Muscle of arm (tissue), 12 donors: ENCODE data around the gene PPP6R3. TPM values are rescaled to one million over a fixed set of nuclear protein-coding genes. Genes with fewer than 3 reads are reported as not detected.
A peak's percentile ranks its signal among the peaks of the same experiment; 100 is the strongest.
"Not testable (repeated sequence)": the region's sequence is repeated elsewhere in the genome, so short reads cannot be mapped to it uniquely, and the experiment has no call there.

Source experiments
- DNase-seq: peaks from one replicate; pipeline ENCODE4 v3.0.0-alpha.2; 2013
- polyA plus RNA-seq, 12 donors: library from polyadenylated mRNA; unstranded; fragments of 120-200 nt; gene quantifications; one replicate each; pipeline ENCODE4 v1.2.1, GENCODE V29; 2013; ENCODE audit not compliant: insufficient read length in 12 of 12

Gene PPP6R3
- polyA plus RNA-seq, 12 donors = 49.0 to 96.1 (median 68.0) TPM; not detected in 1

GRCh38 chr11:68596231-68596630, 135.7 kb downstream of the PPP6R3 start:
- no peak for DNase-seq

- no peak for DNase-seq
These were observed 138.5 kb downstream of the PPP6R3 start for GRCh38 chr11:68598816-68599653.

DNA sequence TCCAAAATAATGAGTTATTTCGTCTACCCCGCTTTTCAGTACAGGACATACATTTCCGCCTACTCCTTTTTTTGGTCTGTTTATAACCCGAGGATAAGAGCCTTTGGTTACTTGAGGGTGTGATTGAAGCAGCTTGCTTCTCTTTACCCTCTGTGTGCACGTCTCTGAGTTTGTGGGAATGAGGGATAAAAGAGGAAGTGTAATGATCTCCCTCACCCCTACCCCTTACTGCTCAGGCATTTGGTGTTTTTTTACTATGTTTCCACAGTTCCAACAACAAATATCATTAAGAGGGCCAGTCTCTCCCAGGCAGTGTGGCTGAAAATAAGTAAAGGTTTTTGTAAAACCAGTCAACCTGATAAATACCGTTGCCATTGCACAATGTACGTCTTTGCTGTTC, 140.6 kb downstream of the PPP6R3 start:
- no peak for DNase-seq

- DNase-seq = no peak
These were observed 149.2 kb downstream of the PPP6R3 start for GRCh38 chr11:68609761-68610160.

DNA sequence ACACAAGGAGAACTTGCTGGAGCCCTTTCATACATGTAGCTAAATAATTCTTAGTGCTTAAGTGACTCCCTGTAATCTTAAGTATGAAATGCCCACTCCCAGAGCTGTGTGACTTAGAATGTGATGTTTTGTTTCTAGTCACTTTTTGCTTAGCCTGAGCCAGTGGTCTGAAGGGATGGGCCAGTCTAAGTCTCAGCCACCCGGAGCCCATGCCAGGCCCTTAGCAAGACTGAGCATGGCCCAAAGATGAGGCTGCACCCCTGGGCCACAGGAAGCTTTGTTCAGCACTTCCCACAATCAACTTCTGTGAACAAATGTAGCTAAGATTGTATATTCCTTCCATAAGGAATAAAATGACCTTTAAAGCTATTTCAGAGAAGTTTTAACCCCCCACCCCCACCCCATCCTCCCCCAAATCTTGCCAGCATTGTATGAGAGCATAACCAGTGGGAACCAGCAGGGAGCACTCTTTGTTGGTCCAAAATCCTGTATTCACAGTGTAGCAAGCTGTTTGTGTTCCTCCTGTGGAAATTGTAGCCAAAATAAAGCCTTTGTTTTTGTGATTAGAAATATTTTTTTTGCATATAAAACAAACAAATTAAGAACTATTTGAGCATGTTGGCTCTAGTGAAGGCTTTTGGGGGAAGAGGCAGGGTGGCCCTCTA, 150.0 kb downstream of the PPP6R3 start:
- DNase-seq = peak; percentile 6

DNA sequence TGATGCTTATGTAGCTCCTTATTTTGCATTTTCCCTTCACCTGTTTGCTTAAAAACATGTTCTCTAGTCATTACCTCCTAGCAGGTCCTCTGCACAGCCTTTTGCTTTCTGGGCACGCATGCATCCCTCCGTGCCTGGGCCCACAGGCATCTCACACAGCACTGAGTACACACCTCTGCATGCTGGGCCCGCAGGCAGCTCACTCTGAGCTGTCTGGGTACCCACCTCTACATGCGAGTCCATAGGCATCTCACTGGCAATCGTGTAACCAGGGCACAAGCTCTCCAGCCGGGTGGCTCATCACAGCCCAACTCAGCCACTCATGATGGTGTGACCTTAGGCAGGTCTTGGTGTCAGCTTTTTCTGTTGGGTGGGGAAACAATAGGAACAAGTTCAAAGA, 155.1 kb downstream of the PPP6R3 start:
- no peak for DNase-seq

DNA sequence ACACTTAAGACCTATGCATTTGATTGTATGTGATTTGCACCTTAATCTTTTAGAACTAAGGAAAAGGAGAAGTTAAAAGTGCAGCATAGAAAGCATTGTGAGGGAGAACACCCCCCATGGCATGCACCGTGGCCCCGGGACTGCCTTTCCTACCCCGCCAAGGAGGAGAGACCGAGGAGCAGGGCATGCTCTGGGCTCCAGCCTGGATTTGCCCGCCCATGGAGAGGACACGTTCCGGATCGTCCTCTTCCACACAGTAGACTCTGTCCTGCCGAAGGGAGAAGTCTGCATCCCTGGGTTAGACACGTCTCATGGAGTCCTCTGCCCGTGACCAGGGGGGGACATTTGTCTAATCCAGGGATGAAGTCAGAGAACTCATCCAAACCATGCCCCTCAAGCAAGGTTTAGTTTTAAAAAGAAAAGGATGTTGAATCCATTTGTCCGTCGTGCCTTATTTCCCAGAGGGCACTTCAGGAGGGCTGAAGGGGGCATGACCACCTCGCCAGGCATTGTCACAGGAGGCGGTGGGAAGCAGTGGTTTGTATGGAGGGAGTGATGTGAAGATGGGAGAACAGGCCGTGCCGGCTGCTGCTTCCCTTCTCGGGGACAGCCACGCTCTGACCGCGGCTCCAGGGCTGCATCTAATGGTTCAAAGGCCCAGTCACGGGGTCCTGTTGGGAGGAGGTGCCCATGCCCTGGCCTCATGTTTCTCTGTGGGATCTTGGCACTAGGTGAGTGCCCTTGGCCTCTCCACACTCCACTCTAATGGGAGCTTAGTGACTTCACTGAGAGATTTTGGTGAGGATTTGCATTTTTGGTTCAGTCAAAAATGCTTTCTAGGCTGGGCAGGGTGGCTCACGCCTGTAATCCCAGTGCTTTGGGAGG, 157.6 kb downstream of the PPP6R3 start:
- DNase-seq = no peak

DNA sequence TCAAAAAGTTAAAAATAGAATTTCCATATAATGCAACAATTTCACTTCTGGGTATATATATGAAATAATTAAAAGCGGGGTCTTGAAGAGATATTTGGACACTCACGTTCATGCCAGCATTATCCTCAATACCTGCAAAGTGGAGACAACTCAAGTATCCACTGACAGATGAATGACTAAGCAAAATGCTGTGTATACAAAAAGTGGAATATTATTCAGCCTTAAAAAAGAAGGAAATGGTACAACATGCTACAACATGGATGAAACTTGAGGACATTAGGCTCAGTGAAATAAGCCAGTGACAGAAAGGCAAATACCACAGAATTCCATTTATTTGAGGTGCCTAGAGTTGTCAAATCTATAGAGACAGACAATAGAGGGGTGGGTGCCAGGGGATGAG, 161.3 kb downstream of the PPP6R3 start:
- DNase-seq = no peak

- not testable (repeated sequence) for DNase-seq
These were observed 163.2 kb downstream of the PPP6R3 start for GRCh38 chr11:68623706-68624105.

DNA sequence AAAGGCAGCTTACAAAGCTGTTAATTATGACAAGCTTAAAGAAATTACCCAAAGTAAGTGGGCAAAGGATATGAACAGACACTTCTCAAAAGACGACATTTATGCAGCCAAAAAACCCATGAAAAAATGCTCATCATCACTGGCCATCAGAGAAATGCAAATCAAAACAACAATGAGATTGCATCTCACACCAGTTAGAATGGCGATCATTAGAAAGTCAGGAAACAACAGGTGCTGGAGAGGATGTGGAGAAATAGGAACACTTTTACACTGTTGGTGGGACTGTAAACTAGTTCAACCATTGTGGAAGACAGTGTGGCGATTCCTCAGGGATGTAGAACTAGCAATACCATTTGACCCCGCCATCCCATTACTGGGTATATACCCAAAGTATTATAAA, 164.5 kb downstream of the PPP6R3 start:
- not testable (repeated sequence) for DNase-seq

- DNase-seq = not testable (repeated sequence)
These were observed 165.7 kb downstream of the PPP6R3 start for GRCh38 chr11:68626236-68626635.

GRCh38 chr11:68628837-68629236, 168.3 kb downstream of the PPP6R3 start:
- not testable (repeated sequence) for DNase-seq

- DNase-seq = not testable (repeated sequence)
These were observed 171.8 kb downstream of the PPP6R3 start for GRCh38 chr11:68632375-68632774.

DNA sequence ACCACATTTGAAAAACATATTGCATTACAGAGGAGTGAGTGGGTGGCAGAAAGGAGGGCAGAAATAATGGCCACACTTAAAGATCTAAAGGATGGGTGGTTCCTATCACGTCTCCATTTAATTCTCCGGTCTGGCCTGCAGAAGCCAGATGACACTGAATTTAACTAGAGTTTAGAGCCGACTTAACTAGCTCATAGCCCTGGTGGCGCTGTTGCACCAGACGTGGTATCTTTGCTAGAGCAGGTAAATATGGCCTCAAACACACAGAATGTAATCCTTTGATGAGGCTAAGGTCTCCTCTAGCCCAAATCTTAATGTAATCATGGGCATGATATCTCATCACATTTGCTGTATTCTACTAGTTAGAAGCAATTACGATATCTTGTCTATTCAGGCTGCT, 172.2 kb downstream of the PPP6R3 start:
- no peak for DNase-seq

GRCh38 chr11:68634606-68635005, 174.1 kb downstream of the PPP6R3 start:
- DNase-seq = not testable (repeated sequence)

DNA sequence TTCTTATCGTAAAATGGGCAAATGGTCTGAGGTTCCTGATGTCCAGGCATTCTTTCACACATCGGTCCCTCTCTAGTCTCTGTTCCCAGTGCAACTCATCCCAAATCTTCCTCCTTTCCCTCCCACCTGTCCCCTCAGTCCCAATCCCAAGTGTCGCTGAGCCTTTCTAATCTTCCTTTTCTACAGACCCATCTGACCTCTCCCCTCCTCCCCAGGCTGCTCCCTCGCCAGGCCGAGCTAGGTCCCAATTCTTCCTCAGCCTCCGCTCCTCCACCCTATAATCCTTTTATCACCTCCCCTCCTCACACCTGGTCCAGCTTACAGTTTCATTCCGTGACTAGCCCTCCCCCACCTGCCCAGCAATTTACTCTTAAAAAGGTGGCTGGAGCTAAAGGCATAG, 174.6 kb downstream of the PPP6R3 start:
- not testable (repeated sequence) for DNase-seq

DNA sequence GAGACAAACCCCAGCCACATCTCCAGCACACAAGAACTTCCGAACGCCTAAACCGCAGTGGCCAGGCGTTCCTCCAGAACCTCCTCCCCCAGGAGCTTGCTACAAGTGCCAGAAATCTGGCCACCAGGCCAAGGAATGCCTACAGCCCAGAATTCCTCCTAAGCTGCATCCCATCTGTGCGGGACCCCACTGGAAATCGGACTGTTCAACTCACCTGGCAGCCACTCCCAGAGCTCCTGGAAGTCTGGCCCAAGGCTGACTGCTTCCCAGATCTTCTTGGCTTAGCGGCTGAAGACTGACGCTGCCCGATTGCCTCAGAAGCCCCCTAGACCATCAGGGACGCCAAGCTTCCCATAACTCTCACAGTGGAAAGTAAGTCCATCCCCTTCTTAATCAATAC, 175.3 kb downstream of the PPP6R3 start:
- DNase-seq = not testable (repeated sequence)

DNA sequence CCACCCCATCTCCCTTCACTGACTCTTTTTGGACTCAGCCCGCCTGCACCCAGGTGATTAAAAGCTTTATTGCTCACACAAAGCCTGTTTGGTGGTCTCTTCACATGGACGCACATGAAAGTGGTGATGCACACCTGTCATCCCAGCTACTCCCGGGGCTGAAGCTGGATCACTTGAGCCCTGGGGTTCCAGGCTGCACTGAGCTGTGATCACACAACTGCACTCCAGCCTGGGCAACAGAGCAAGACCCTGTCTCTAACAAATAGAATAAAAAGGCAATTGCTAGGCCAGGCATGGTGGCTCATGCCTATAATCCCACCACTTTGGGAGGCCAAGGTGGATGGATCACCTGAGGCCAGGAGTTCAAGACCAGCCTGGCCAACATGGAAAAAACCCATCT, 178.8 kb downstream of the PPP6R3 start:
- DNase-seq = not testable (repeated sequence)

DNA sequence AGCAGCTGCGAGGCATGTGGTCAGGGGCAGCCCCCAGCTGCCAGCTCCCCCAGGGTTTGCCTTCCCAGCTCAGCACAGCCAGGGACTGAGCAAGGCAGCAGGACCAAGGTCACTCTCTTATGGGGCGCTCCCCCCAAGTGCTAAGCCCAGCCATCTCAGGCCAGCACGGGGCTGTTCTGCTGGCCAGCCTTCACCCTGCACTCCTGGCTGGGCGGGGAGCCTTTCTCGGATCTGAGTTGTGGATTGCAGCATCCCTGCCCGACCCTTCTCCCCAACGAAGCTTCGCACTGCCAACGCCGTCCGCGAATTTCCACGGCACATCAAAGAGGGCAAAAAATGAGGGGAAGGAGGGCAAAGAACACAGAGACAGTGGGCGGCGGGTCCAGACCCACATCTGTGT, 181.3 kb downstream of the PPP6R3 start:
- no peak for DNase-seq

DNA sequence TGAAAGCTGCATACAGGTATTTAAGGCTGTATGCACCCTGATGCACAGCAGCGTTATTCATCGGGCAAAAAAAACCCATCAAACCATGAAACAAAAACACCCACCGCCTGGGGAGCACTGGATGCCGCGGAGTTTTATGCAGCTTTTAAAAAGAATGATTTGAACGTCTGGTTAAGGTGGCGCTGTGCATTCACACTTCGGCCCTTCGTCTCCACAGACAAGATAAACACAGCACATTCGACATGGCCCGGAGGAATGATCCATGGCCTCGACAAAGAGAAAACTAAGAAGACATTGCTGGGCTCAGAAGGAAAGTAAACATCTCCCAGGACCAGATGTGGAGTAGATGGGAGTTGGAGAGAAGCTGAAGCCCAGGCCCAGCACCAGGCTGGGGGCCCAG, 183.0 kb downstream of the PPP6R3 start:
- DNase-seq = no peak

GRCh38 chr11:68646832-68647231, 186.3 kb downstream of the PPP6R3 start:
- no peak for DNase-seq

- no peak for DNase-seq
These were observed 189.5 kb downstream of the PPP6R3 start for GRCh38 chr11:68649851-68650555.
